Measurements from ENCODE around the gene MKS1. TPM values are rescaled to one million over a fixed set of nuclear protein-coding genes. Genes with fewer than 3 reads are reported as not detected.

Gene MKS1
- total RNA-seq, 1 experiment from 2014 or later = 12.1 TPM

GRCh38 chr17:58172369-58173071 is 46.5 kb downstream of the MKS1 start:
- CTCF ChIA-PET = interaction anchor here (0.6 kb wide), 1 partner anchor 173 kb away, joined by 3 read pairs; no protein-coding TSS in a partner anchor
- POLR2A ChIA-PET = no interaction called here
- H3K9me3 ChIP-seq (ENCODE audit: control insufficient read depth, insufficient read depth, low read depth, low read length) = no peaks in the 10 kb centered on the region
- DNase-seq (ENCODE audit: low read depth, low spot score) = no peak
- ATAC-seq = peak; percentile 88
- intact Hi-C loops (cut with micrococcal nuclease; ENCODE audit: unreplicated experiment) = loop anchor here (1.0 kb wide), 1 partner anchor 52 kb away; no protein-coding TSS in a partner anchor
- H3K4me1 ChIP-seq (ENCODE audit: control insufficient read depth, insufficient read depth, low read length) = no peaks in the 10 kb centered on the region
- H3K27me3 ChIP-seq (ENCODE audit: control insufficient read depth, insufficient read depth, low read length) = peaks cover 46% of the 10 kb centered on the region
- BruUV-seq (replicated peaks) = no TSS peak
- TF ChIP-seq TCF7L2 (IDR thresholded peaks at IDR 0.05; ENCODE audit: low read depth, low read length) (no peak), REST (IDR thresholded peaks at IDR 0.05; ENCODE audit: insufficient read depth in 1 of 2, low read depth in 2 of 2, low read length in 1 of 2) (peak; percentile 66 to 82; a peak in 3 of 4 replicates), POLR2AphosphoS5 (IDR thresholded peaks at IDR 0.05; ENCODE audit: low read depth, low read length) (no peak), CTCF (IDR thresholded peaks at IDR 0.05) (peak; percentile 78), SIN3A (IDR thresholded peaks at IDR 0.05; ENCODE audit: borderline replicate concordance, insufficient read depth, low read depth, low read length) (no peak)
- in situ Hi-C loops (cut with HindIII; ENCODE audit: low pct_unique_long_range_greater_than_20kb, low sequenced_read_pairs) = no loop called here
- H3K27ac ChIP-seq (ENCODE audit: low read length) = no peak overlapping the region
- H3K4me3 ChIP-seq (ENCODE audit: low read depth in 2 of 2, low read length in 2 of 2) = no peak overlapping the region
- H3K36me3 ChIP-seq (ENCODE audit: control insufficient read depth, insufficient read depth, low read length) = no peaks in the 10 kb centered on the region

- intact Hi-C loops (cut with micrococcal nuclease; ENCODE audit: unreplicated experiment) = no loop called here
- in situ Hi-C loops (cut with HindIII; ENCODE audit: low pct_unique_long_range_greater_than_20kb, low sequenced_read_pairs) = no loop called here
- no peak overlapping the region for H3K27ac ChIP-seq (ENCODE audit: low read length)
Observed at GRCh38 chr17:58170622-58171021, 48.4 kb downstream of the MKS1 start.

More at GRCh38 chr17:58170622-58171021, 48.4 kb downstream of the MKS1 start:
- ChIA-PET POLR2A (no interaction called here), CTCF (interaction anchor here (0.6 kb wide), 1 partner anchor 49 kb away, joined by 5 read pairs; no protein-coding TSS in a partner anchor)
- DNase-seq (ENCODE audit: low read depth, low spot score) = no peak
- Histone ChIP-seq H3K4me3 (ENCODE audit: low read depth in 2 of 2, low read length in 2 of 2) (no peak overlapping the region), H3K27me3 (ENCODE audit: control insufficient read depth, insufficient read depth, low read length) (peaks cover 53% of the 10 kb centered on the region), H3K9me3 (ENCODE audit: control insufficient read depth, insufficient read depth, low read depth, low read length) (no peaks in the 10 kb centered on the region), H3K36me3 (ENCODE audit: control insufficient read depth, insufficient read depth, low read length) (no peaks in the 10 kb centered on the region), H3K4me1 (ENCODE audit: control insufficient read depth, insufficient read depth, low read length) (no peaks in the 10 kb centered on the region)
- no peak for TF ChIP-seq SIN3A (IDR thresholded peaks at IDR 0.05; ENCODE audit: borderline replicate concordance, insufficient read depth, low read depth, low read length)
- TF ChIP-seq TCF7L2 (IDR thresholded peaks at IDR 0.05; ENCODE audit: low read depth, low read length) = no peak
- TF ChIP-seq POLR2AphosphoS5 (IDR thresholded peaks at IDR 0.05; ENCODE audit: low read depth, low read length) = no peak
- TF ChIP-seq CTCF (IDR thresholded peaks at IDR 0.05) = no peak
- TF ChIP-seq REST (IDR thresholded peaks at IDR 0.05; ENCODE audit: insufficient read depth in 1 of 2, low read depth in 2 of 2, low read length in 1 of 2) = no peak
- ATAC-seq = no peak
- no TSS peak for BruUV-seq (replicated peaks)
